ENCODE data around the gene UIMC1.

DNA sequence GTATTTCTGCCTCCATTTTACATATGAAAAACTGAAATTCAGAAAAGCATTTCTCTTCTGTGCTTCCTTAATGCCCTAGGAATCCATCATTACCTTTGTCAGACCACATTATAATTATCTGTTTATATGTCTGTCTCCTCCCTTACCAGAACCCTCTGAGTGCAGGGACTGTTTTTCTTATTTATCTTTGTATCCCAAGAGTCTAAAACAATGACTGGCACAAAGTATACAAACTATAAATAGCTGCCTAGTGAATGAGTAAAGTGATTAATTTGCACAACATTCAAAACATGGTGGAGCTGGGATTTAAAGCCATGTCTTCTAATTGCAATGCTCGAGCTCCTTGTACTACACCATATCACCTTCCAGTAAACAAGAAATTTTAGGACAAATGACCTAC is 58.1 kb downstream of the UIMC1 start:
- TF ChIP-seq, protein P1, sequence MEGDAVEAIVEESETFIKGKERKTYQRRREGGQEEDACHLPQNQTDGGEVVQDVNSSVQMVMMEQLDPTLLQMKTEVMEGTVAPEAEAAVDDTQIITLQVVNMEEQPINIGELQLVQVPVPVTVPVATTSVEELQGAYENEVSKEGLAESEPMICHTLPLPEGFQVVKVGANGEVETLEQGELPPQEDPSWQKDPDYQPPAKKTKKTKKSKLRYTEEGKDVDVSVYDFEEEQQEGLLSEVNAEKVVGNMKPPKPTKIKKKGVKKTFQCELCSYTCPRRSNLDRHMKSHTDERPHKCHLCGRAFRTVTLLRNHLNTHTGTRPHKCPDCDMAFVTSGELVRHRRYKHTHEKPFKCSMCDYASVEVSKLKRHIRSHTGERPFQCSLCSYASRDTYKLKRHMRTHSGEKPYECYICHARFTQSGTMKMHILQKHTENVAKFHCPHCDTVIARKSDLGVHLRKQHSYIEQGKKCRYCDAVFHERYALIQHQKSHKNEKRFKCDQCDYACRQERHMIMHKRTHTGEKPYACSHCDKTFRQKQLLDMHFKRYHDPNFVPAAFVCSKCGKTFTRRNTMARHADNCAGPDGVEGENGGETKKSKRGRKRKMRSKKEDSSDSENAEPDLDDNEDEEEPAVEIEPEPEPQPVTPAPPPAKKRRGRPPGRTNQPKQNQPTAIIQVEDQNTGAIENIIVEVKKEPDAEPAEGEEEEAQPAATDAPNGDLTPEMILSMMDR (IDR thresholded peaks at IDR 0.05 in 2 of 3, conservative IDR thresholded peaks at IDR 0.05 in 1 of 3; ENCODE audit: borderline replicate concordance in 1 of 3, insufficient read depth in 1 of 3, low read depth in 2 of 3, low read length in 2 of 3) = no peak
- TF ChIP-seq POLR2A (IDR thresholded peaks at IDR 0.05; ENCODE audit: borderline replicate concordance, extremely low read depth, insufficient read depth, insufficient read length) (no peak), ZNF274 (IDR thresholded peaks at IDR 0.05; ENCODE audit: low read depth, low read length) (no peak), TCF7L2 (IDR thresholded peaks at IDR 0.05; ENCODE audit: borderline replicate concordance, extremely low read depth, insufficient read depth, insufficient read length) (no peak), EGR1 (IDR thresholded peaks at IDR 0.05; ENCODE audit: low read depth) (no peak), POLR2AphosphoS5 (IDR thresholded peaks at IDR 0.05; ENCODE audit: low read depth, low read length) (no peak), RAD21 (IDR thresholded peaks at IDR 0.05; ENCODE audit: low read depth) (no peak), EZH2 (IDR thresholded peaks at IDR 0.05) (no peak), FOSL1 (IDR thresholded peaks at IDR 0.05; ENCODE audit: low read depth) (no peak), ZFX (IDR thresholded peaks at IDR 0.05) (no peak)
- TF ChIP-seq, protein P2, sequence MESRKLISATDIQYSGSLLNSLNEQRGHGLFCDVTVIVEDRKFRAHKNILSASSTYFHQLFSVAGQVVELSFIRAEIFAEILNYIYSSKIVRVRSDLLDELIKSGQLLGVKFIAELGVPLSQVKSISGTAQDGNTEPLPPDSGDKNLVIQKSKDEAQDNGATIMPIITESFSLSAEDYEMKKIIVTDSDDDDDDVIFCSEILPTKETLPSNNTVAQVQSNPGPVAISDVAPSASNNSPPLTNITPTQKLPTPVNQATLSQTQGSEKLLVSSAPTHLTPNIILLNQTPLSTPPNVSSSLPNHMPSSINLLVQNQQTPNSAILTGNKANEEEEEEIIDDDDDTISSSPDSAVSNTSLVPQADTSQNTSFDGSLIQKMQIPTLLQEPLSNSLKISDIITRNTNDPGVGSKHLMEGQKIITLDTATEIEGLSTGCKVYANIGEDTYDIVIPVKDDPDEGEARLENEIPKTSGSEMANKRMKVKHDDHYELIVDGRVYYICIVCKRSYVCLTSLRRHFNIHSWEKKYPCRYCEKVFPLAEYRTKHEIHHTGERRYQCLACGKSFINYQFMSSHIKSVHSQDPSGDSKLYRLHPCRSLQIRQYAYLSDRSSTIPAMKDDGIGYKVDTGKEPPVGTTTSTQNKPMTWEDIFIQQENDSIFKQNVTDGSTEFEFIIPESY (IDR thresholded peaks at IDR 0.05; ENCODE audit: extremely low read depth, insufficient replicate concordance, low read length) = no peak
- TF ChIP-seq, protein P3, sequence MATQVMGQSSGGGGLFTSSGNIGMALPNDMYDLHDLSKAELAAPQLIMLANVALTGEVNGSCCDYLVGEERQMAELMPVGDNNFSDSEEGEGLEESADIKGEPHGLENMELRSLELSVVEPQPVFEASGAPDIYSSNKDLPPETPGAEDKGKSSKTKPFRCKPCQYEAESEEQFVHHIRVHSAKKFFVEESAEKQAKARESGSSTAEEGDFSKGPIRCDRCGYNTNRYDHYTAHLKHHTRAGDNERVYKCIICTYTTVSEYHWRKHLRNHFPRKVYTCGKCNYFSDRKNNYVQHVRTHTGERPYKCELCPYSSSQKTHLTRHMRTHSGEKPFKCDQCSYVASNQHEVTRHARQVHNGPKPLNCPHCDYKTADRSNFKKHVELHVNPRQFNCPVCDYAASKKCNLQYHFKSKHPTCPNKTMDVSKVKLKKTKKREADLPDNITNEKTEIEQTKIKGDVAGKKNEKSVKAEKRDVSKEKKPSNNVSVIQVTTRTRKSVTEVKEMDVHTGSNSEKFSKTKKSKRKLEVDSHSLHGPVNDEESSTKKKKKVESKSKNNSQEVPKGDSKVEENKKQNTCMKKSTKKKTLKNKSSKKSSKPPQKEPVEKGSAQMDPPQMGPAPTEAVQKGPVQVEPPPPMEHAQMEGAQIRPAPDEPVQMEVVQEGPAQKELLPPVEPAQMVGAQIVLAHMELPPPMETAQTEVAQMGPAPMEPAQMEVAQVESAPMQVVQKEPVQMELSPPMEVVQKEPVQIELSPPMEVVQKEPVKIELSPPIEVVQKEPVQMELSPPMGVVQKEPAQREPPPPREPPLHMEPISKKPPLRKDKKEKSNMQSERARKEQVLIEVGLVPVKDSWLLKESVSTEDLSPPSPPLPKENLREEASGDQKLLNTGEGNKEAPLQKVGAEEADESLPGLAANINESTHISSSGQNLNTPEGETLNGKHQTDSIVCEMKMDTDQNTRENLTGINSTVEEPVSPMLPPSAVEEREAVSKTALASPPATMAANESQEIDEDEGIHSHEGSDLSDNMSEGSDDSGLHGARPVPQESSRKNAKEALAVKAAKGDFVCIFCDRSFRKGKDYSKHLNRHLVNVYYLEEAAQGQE (IDR thresholded peaks at IDR 0.05; ENCODE audit: low read depth) = no peak
- TF ChIP-seq, protein P4, sequence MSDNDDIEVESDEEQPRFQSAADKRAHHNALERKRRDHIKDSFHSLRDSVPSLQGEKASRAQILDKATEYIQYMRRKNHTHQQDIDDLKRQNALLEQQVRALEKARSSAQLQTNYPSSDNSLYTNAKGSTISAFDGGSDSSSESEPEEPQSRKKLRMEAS (IDR thresholded peaks at IDR 0.05) = no peak

Data from HCT116 (cell line).